GM23248 (cell line): ENCODE data around the gene RNF34. TPM values are rescaled to one million over a fixed set of nuclear protein-coding genes. Genes with fewer than 3 reads are reported as not detected.

Source experiments
- DNase-seq: peaks from one replicate; pipeline ENCODE4 v3.0.0-alpha.2; 2015
- H2AFZ ChIP-seq: fragments of 200-600 bp; sonication (generic); 2 replicates; pipeline ENCODE4 v1.6.1; 2016; ENCODE audit warnings: antibody characterized with exemption
- H3F3A ChIP-seq: fragments of 200-600 bp; sonication (generic); 2 replicates; pipeline ENCODE4 v1.6.1; 2016; ENCODE audit warnings: mild to moderate bottlenecking, antibody characterized with exemption, mixed run types; ENCODE audit not compliant: insufficient read depth
- H3K27ac ChIP-seq: fragments of 200-600 bp; sonication (generic); 2 replicates; pipeline ENCODE4 v1.5.1; 2016; ENCODE audit warnings: mild to moderate bottlenecking
- H3K27me3 ChIP-seq: fragments of 200-600 bp; sonication (generic); replicated peaks from 2 replicates; pipeline ENCODE4 v1.6.1; 2016; ENCODE audit warnings: mild to moderate bottlenecking; ENCODE audit not compliant: insufficient read depth
- H3K36me3 ChIP-seq: fragments of 200-600 bp; sonication (generic); 2 replicates; pipeline ENCODE4 v1.6.1; 2016; ENCODE audit warnings: low read depth, mild to moderate bottlenecking
- H3K4me1 ChIP-seq: fragments of 200-600 bp; sonication (generic); 2 replicates; pipeline ENCODE4 v1.6.1; 2016; ENCODE audit warnings: mild to moderate bottlenecking; ENCODE audit not compliant: insufficient read depth
- H3K4me2 ChIP-seq: fragments of 200-600 bp; sonication (generic); one replicate; pipeline ENCODE4 v1.6.1; 2016; ENCODE audit warnings: mild to moderate bottlenecking; ENCODE audit not compliant: unreplicated experiment
- H3K4me3 ChIP-seq: fragments of 200-600 bp; sonication (generic); 2 replicates; pipeline ENCODE4 v1.5.1; 2016; ENCODE audit warnings: mild to moderate bottlenecking
- H3K79me2 ChIP-seq: fragments of 200-600 bp; sonication (generic); 2 replicates; pipeline ENCODE4 v1.6.1; 2016; ENCODE audit warnings: mild to moderate bottlenecking; ENCODE audit not compliant: insufficient read depth
- H3K9ac ChIP-seq: fragments of 200-600 bp; sonication (generic); 2 replicates; pipeline ENCODE4 v1.6.1; 2016; ENCODE audit warnings: mild to moderate bottlenecking
- H3K9me2 ChIP-seq: fragments of 200-600 bp; sonication (generic); 2 replicates; pipeline ENCODE4 v1.6.1; 2016; ENCODE audit warnings: mixed run types, mild to moderate bottlenecking, moderate library complexity; ENCODE audit not compliant: insufficient read depth
- H3K9me3 ChIP-seq: fragments of 200-600 bp; sonication (generic); one replicate; pipeline ENCODE4 v1.6.1; 2017; ENCODE audit warnings: low read depth
- H4K20me1 ChIP-seq: fragments of 200-600 bp; sonication (generic); 2 replicates; pipeline ENCODE4 v1.6.0; 2016; ENCODE audit not compliant: insufficient read depth
- EZH2 ChIP-seq: fragments of 200-600 bp; sonication (generic); IDR thresholded peaks from 2 replicates; pipeline ENCODE4 v1.6.1; 2018; ENCODE audit warnings: antibody characterized with exemption, mild to moderate bottlenecking; ENCODE audit not compliant: insufficient read depth, poor library complexity, severe bottlenecking
- EZH2phosphoT487 ChIP-seq: fragments of 200-600 bp; sonication (generic); IDR thresholded peaks from 2 replicates; pipeline ENCODE4 v1.6.1; 2018; ENCODE audit warnings: antibody characterized with exemption, moderate library complexity, mild to moderate bottlenecking, low read depth; ENCODE audit not compliant: insufficient read depth
- WGBS, 2 experiments: methylation state at CpG; one replicate each; pipeline ENCODE4 v1.1.6; 2015 to 2017; ENCODE audit warnings: low lambda C conversion rate in 2 of 2, low coverage in 1 of 2; ENCODE audit errors: missing lambda C conversion rate in 2 of 2; 5-methylcytosine and 5-hydroxymethylcytosine counted together
- in situ Hi-C: fragments of 300-500 bp; cut with MboI; formaldehyde crosslinking; loops from 2 replicates; pipeline ENCODE4 v1.15.0; 2020
- polyA plus RNA-seq: library from polyadenylated mRNA; unstranded; fragments of >200 nt; fragmentation: Nextera tagmentation; extraction: Ambion mirVana; gene quantifications from 2 replicates; pipeline ENCODE4 v1.2.1, GENCODE V29; 2016
- total RNA-seq: library from RNA; depleted of rRNA; stranded (reverse); fragments of >200 nt; shearing (Covaris generic); gene quantifications from 2 replicates; pipeline ENCODE4 v1.2.3, GENCODE V29; 2014

RNF34 gene
- total and polyA plus RNA-seq, 2 experiments from 2014 or later = 42.8 to 48.2 TPM

DNA sequence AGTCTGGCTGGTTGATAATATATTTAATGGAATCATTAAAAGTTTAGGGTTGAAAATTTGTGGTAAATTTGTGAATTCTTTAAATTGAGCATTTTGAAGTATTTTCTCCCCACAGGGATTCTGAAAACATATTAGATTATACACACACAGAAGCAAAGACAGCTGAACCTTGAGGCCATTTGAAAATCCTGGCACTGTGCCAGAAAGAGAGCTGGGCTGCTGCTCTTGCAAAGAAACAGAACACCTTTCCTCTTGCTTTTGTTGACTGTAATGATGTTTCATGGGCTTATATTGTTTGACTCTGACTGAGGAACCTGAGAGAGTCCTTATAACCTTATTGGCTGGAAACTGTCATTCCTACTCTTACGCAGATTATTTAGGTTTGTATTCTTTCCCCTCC is 4.8 kb downstream of the RNF34 start:
- H2AFZ ChIP-seq = no peak overlapping the region
- no peak for DNase-seq
- H3K79me2 ChIP-seq = peaks cover 97% of the 10 kb centered on the region
- H3K27ac ChIP-seq = no peak overlapping the region
- WGBS, 2 experiments = 97 to 100% methylated on average over 1 of the region's 1 CpG
- no peaks in the 10 kb centered on the region for H4K20me1 ChIP-seq
- in situ Hi-C loops = no loop called here
- H3K4me1 ChIP-seq = peaks cover 13% of the 10 kb centered on the region
- H3K4me3 ChIP-seq = no peak overlapping the region
- H3K27me3 ChIP-seq = no peaks in the 10 kb centered on the region
- H3K9me3 ChIP-seq = no peaks in the 10 kb centered on the region
- 0 out of 2 replicates have a peak, but pooled peaks cover 5% of the 10 kb centered on the region for H3F3A ChIP-seq
- H3K9ac ChIP-seq = no peak overlapping the region
- TF ChIP-seq EZH2 (no peak), EZH2phosphoT487 (no peak)
- no peaks in the 10 kb centered on the region; the same call in 1 of the 2 replicates for H3K36me3 ChIP-seq
- H3K4me2 ChIP-seq = no peak overlapping the region
- no peaks in the 10 kb centered on the region for H3K9me2 ChIP-seq

DNA sequence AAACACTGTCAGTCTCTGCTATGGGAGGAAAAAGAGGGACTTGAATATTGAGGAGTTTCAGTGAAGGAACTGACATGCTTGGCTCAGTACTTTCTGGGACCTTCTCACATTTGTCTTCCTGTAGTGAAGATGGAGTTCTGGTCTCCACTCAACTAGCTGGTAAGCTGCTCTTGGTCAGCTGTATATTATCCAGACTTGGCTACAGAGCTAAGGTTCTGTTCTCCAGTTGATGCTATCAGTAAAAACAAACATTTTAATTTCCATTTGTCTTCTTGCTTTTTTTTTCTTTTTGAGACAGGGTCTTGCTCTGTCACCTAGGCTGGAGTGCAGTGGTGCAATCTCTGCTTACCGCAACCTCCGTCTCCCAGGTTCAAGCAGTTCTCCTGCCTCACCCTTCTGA is 5.3 kb downstream of the RNF34 start:
- H4K20me1 ChIP-seq = no peaks in the 10 kb centered on the region
- H2AFZ ChIP-seq = no peak overlapping the region
- 0 out of 2 replicates have a peak, but pooled peaks cover 5% of the 10 kb centered on the region for H3F3A ChIP-seq
- H3K4me3 ChIP-seq = no peak overlapping the region
- H3K9me3 ChIP-seq = no peaks in the 10 kb centered on the region
- in situ Hi-C loops = no loop called here
- no peak for TF ChIP-seq EZH2
- TF ChIP-seq EZH2phosphoT487 = no peak
- no peak overlapping the region for H3K9ac ChIP-seq
- no peak for DNase-seq
- peaks cover 100% of the 10 kb centered on the region for H3K79me2 ChIP-seq
- H3K4me2 ChIP-seq = no peak overlapping the region
- H3K27me3 ChIP-seq = no peaks in the 10 kb centered on the region
- H3K27ac ChIP-seq = no peak overlapping the region
- H3K4me1 ChIP-seq = peaks cover 13% of the 10 kb centered on the region
- H3K36me3 ChIP-seq = no peaks in the 10 kb centered on the region; the same call in 1 of the 2 replicates
- 95% methylated on average over 2 of the region's 2 CpGs for WGBS, 2 experiments
- no peaks in the 10 kb centered on the region for H3K9me2 ChIP-seq

DNA sequence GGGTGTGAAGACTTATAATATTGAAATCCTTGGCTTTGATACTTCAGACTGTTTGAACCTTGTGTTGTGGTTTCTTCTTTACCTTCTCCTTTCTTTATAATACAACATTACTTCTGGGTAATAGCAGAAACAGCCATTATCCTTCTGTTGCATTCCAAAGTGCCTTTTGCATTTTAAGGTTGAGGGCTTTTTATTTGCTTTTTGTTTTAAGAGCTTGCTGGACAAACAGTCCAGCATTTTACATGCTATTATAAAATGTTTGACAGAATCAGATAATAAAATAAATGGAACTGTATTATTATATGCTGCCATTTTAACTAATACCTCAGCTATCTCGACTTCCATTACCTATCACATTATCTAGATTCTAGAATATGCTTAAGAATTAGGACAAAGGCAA is 14.0 kb downstream of the RNF34 start:
- no peak overlapping the region for H3K27ac ChIP-seq

DNA sequence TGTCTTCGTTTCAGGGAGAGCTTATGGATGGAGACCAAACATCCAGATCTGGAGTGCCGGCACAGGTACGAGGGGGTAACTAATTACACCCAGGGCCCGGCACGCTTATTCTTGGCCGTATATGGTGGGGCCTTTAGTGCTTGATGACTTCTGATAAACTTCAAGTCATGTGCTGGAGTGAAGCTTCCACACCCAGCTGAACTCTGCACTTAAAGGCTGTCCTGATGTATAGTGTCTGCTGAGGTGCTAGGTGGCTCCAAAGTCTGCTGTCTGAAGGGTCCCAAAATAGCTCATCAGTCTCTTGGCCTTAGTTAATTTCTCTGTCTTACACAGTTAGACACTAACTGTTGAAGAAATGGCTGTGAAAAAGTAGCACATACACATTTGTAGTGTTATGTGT is 17.9 kb downstream of the RNF34 start:
- H3K4me1 ChIP-seq = no peaks in the 10 kb centered on the region
- in situ Hi-C loops = no loop called here
- H3K4me3 ChIP-seq = no peak overlapping the region
- WGBS, 2 experiments = 78 to 88% methylated on average over 6 of the region's 6 CpGs
- no peak overlapping the region for H3K4me2 ChIP-seq
- no peaks in the 10 kb centered on the region for H3K9me2 ChIP-seq
- no peak for DNase-seq
- H4K20me1 ChIP-seq = no peaks in the 10 kb centered on the region
- H3K27me3 ChIP-seq = no peaks in the 10 kb centered on the region
- peaks cover 33% of the 10 kb centered on the region for H3K36me3 ChIP-seq
- no peak overlapping the region for H3K9ac ChIP-seq
- peaks cover 78% of the 10 kb centered on the region for H3K79me2 ChIP-seq
- H3F3A ChIP-seq = no peaks in the 10 kb centered on the region
- no peak overlapping the region for H3K27ac ChIP-seq
- no peak for TF ChIP-seq EZH2
- no peak for TF ChIP-seq EZH2phosphoT487
- no peak overlapping the region for H2AFZ ChIP-seq
- no peaks in the 10 kb centered on the region for H3K9me3 ChIP-seq

More for the DNA sequence above, 14.0 kb downstream of the RNF34 start:
- H3K36me3 ChIP-seq = peaks cover 14% of the 10 kb centered on the region
- no peaks in the 10 kb centered on the region for H3K9me3 ChIP-seq
- no peaks in the 10 kb centered on the region for H3K4me1 ChIP-seq
- no peak overlapping the region for H3K4me3 ChIP-seq
- DNase-seq = no peak
- peaks cover 94% of the 10 kb centered on the region for H3K79me2 ChIP-seq
- H4K20me1 ChIP-seq = no peaks in the 10 kb centered on the region
- H3K27me3 ChIP-seq = no peaks in the 10 kb centered on the region
- H3K9me2 ChIP-seq = no peaks in the 10 kb centered on the region
- no peak for TF ChIP-seq EZH2phosphoT487
- TF ChIP-seq EZH2 = no peak
- no peak overlapping the region for H3K4me2 ChIP-seq
- H2AFZ ChIP-seq = no peak overlapping the region
- in situ Hi-C loops = no loop called here
- no peaks in the 10 kb centered on the region for H3F3A ChIP-seq
- H3K9ac ChIP-seq = no peak overlapping the region
- 50 to 67% methylated on average over 1 of the region's 1 CpG for WGBS, 2 experiments

DNA sequence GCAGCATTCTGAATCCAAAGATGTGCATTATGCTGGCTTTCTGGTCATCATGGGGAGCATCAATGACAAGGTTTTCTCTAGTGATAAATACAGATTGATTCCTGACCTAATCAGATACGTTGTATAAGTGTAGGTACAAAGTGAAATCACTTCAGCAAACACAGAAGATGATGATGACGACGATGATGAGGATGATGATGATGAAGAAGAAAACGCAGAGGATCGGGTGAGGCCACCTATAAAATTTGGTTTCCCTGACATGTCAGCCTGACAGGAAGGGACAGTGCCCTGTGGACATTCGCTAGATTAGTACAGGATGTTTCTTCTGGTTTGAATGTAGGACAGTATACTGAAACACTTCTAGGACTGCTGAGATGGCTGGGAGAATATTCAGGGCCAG is 20.2 kb downstream of the RNF34 start:
- Histone ChIP-seq H3F3A (peaks cover 15% of the 10 kb centered on the region), H3K27me3 (no peaks in the 10 kb centered on the region), H3K9ac (no peak overlapping the region), H3K9me3 (no peaks in the 10 kb centered on the region), H3K4me2 (no peak overlapping the region), H2AFZ (no peak overlapping the region), H3K36me3 (peaks cover 51% of the 10 kb centered on the region), H4K20me1 (no peaks in the 10 kb centered on the region), H3K9me2 (no peaks in the 10 kb centered on the region), H3K4me1 (no peaks in the 10 kb centered on the region), H3K27ac (no peak overlapping the region), H3K4me3 (no peak overlapping the region), H3K79me2 (peaks cover 56% of the 10 kb centered on the region)
- TF ChIP-seq EZH2phosphoT487 (no peak), EZH2 (no peak)
- WGBS, 2 experiments = 91 to 92% methylated on average over 6 of the region's 6 CpGs
- no peak for DNase-seq
- in situ Hi-C loops = no loop called here
